ENCODE measurements around the gene OR2H1.

OR2H1 gene

GRCh38 chr6:29486577-29486976 lies 29.6 kb downstream of the OR2H1 start:
- DNase-seq: no peak

- DNase-seq: no peak
Measured at GRCh38 chr6:29487131-29487530, 30.2 kb downstream of the OR2H1 start.

GRCh38 chr6:29487660-29488059 lies 30.7 kb downstream of the OR2H1 start, which contains the start of gene MAS1L:
Gene MAS1L (minus strand): TSS chr6:29487956. CDS start chr6:29487902, 54 bp downstream.
- DNase-seq: no peak

- DNase-seq: no peak
Measured at GRCh38 chr6:29488874-29489273, 31.9 kb downstream of the OR2H1 start.

GRCh38 chr6:29489286-29489685 lies 32.3 kb downstream of the OR2H1 start:
- DNase-seq: no peak

GRCh38 chr6:29490055-29490454 lies 33.1 kb downstream of the OR2H1 start:
- DNase-seq: no peak

GRCh38 chr6:29490552-29490951 lies 33.6 kb downstream of the OR2H1 start:
- no peak for DNase-seq

GRCh38 chr6:29491574-29491973 lies 34.6 kb downstream of the OR2H1 start:
- DNase-seq: no peak

GRCh38 chr6:29493261-29493660 lies 36.3 kb downstream of the OR2H1 start:
- no peak for DNase-seq

GRCh38 chr6:29494131-29494530 lies 37.2 kb downstream of the OR2H1 start:
- DNase-seq: no peak

GRCh38 chr6:29495571-29495970 lies 38.6 kb downstream of the OR2H1 start:
- DNase-seq: no peak

- no peak for DNase-seq
Measured at GRCh38 chr6:29496961-29497360, 40.0 kb downstream of the OR2H1 start.

- no peak for DNase-seq
Measured at GRCh38 chr6:29499704-29500103, 42.7 kb downstream of the OR2H1 start.

GRCh38 chr6:29500594-29500993 lies 43.6 kb downstream of the OR2H1 start:
- no peak for DNase-seq

GRCh38 chr6:29501106-29501505 lies 44.2 kb downstream of the OR2H1 start:
- no peak for DNase-seq

GRCh38 chr6:29502181-29502580 lies 45.2 kb downstream of the OR2H1 start:
- DNase-seq: no peak

- no peak for DNase-seq
Measured at GRCh38 chr6:29502597-29502996, 45.6 kb downstream of the OR2H1 start.

- DNase-seq: no peak
Measured at GRCh38 chr6:29504961-29505360, 48.0 kb downstream of the OR2H1 start.

- no peak for DNase-seq
Measured at GRCh38 chr6:29505808-29506207, 48.9 kb downstream of the OR2H1 start.

- no peak for DNase-seq
Measured at GRCh38 chr6:29506446-29507067, 49.6 kb downstream of the OR2H1 start.

- DNase-seq: no peak
Measured at GRCh38 chr6:29507319-29507718, 50.4 kb downstream of the OR2H1 start.

- DNase-seq: no peak
Measured at GRCh38 chr6:29509239-29509638, 52.3 kb downstream of the OR2H1 start.

- no peak for DNase-seq
Measured at GRCh38 chr6:29509711-29510110, 52.8 kb downstream of the OR2H1 start.

- DNase-seq: no peak
Measured at GRCh38 chr6:29510202-29510601, 53.2 kb downstream of the OR2H1 start.

- DNase-seq: no peak
Measured at GRCh38 chr6:29510746-29511300, 53.9 kb downstream of the OR2H1 start.
